22Rv1 (cell line): Measurements from ENCODE around the gene SYNC.

Source experiments
- ZFX ChIP-seq: fragments of 450-650 bp; IDR thresholded peaks from 2 replicates; pipeline ENCODE4 v1.6.1; 2017; ENCODE audit warnings: antibody characterized with exemption, borderline replicate concordance
- TF ChIP-seq, protein P1 (sequence below): fragments of 450-650 bp; IDR thresholded peaks from 2 replicates; pipeline ENCODE4 v1.5.1; 2017; ENCODE audit warnings: mild to moderate bottlenecking

DNA sequence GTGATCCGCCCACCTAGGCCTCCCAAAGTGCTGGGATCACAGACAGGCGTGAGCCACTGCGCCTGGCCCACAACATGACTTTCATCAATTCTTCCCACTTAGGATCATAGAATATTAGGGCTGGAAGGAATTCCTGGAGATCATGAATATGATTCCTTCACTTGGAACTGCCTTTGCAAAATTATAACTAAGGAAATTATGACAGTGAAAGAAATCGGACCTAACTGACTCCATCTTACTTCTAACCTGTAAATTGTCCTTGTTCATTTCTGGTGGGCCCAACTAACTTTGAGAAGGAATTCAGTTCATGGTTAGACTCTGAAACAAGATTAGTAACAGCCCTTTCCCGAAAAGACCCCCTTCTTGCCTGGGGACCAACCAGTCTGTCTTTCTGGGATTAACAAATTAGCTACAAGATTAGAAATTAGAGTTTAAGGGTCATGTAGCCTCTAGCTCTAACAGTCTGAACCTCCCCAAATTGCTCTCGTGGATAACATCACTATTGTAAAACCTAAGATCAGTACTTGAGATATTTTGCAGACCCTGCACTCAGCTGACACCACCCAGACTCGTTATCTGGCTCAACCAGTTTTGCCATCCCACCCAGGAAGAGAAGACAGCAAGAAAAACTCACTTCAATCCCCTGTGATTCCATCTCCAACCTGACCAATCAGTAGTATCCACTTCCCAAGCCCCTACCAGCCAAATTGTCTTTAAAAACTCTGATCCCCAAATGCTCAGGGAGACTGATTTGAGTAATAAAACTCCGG, 66.9 kb downstream of the SYNC start:
- TF ChIP-seq, protein P1, sequence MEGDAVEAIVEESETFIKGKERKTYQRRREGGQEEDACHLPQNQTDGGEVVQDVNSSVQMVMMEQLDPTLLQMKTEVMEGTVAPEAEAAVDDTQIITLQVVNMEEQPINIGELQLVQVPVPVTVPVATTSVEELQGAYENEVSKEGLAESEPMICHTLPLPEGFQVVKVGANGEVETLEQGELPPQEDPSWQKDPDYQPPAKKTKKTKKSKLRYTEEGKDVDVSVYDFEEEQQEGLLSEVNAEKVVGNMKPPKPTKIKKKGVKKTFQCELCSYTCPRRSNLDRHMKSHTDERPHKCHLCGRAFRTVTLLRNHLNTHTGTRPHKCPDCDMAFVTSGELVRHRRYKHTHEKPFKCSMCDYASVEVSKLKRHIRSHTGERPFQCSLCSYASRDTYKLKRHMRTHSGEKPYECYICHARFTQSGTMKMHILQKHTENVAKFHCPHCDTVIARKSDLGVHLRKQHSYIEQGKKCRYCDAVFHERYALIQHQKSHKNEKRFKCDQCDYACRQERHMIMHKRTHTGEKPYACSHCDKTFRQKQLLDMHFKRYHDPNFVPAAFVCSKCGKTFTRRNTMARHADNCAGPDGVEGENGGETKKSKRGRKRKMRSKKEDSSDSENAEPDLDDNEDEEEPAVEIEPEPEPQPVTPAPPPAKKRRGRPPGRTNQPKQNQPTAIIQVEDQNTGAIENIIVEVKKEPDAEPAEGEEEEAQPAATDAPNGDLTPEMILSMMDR, result no peak
- TF ChIP-seq ZFX, result no peak
